Measurements from ENCODE around the gene PEX6. TPM values are rescaled to one million over a fixed set of nuclear protein-coding genes. Genes with fewer than 3 reads are reported as not detected.

The PEX6 gene
- polyA plus RNA-seq, 3 donors: 10.6 to 16.2 (median 15.5) TPM

DNA sequence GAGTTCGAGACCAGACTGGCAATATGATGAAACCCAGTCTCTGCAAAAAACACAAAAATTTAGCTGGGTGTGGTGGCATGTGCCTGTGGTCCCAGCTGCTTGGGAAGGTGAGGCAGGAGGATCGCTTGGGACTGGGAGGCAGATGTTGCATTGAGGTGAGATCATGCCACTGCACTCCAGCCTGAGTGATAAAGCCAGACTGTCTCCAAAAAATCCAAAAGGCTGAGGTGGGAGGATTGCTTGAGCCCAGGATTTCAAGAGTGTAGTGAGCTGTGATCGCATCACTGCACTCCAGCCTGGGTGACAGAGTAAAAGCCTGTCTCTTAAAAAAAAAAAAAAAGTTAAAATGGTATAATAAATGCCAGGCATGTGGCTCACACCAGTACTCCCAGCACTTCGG is 64.4 kb downstream of the PEX6 start:
- no peaks in the 10 kb centered on the region for H3K9me3 ChIP-seq (replicated peaks in 1 of 2; ENCODE audit: control insufficient read depth in 1 of 2, insufficient read depth in 1 of 2, low read length in 2 of 2)
- H3K27me3 ChIP-seq (ENCODE audit: control insufficient read depth in 2 of 2, insufficient read depth in 2 of 2, low read length in 2 of 2): peaks cover 0 to 2% of the 10 kb centered on the region in 2 donors
- no peak overlapping the region for H3K9ac ChIP-seq (ENCODE audit: insufficient read depth, low read length, poor library complexity, severe bottlenecking)
- H2AFZ ChIP-seq (ENCODE audit: insufficient read depth, low read depth, low read length, poor library complexity, severe bottlenecking): no peak overlapping the region
- intact Hi-C loops (cut with micrococcal nuclease): no loop called here
- no peak overlapping the region for H3K27ac ChIP-seq (ENCODE audit: low read depth in 1 of 2, low read length in 2 of 2)
- 97% methylated on average over 3 of the region's 4 CpGs for WGBS (ENCODE audit: insufficient coverage)
- Mint-ChIP-seq H3K9me3 (peaks cover 0 to 7% (median 0%) of the 10 kb centered on the region in 7 donors), H3K4me1 (peaks cover 4% of the 10 kb centered on the region), H3K36me3 (no peaks in the 10 kb centered on the region), H3K27ac (no peak overlapping the region), H3K4me3 (peak overlapping the region in 1 of 2 donors; percentile 53), H3K27me3 (ENCODE audit: low read depth in 3 of 3) (peaks cover 5 to 23% (median 20%) of the 10 kb centered on the region in 3 donors)
- DNase-seq: no peak
- H3K36me3 ChIP-seq (replicated peaks in 1 of 2; ENCODE audit: control insufficient read depth in 1 of 2, insufficient read depth in 2 of 2, low read length in 2 of 2): no peaks in the 10 kb centered on the region
- H4K20me1 ChIP-seq (ENCODE audit: insufficient read depth, low read length): no peaks in the 10 kb centered on the region
- no peak overlapping the region for H3K4me2 ChIP-seq (replicated peaks; ENCODE audit: extremely low read depth, low read length, poor library complexity, severe bottlenecking)
- no peaks in the 10 kb centered on the region for H3K79me2 ChIP-seq (ENCODE audit: insufficient read depth, low read length)
- no peak overlapping the region for H3K4me3 ChIP-seq (replicated peaks in 1 of 3; ENCODE audit: low read depth in 2 of 3, low read length in 3 of 3)
- TF ChIP-seq, protein P1, sequence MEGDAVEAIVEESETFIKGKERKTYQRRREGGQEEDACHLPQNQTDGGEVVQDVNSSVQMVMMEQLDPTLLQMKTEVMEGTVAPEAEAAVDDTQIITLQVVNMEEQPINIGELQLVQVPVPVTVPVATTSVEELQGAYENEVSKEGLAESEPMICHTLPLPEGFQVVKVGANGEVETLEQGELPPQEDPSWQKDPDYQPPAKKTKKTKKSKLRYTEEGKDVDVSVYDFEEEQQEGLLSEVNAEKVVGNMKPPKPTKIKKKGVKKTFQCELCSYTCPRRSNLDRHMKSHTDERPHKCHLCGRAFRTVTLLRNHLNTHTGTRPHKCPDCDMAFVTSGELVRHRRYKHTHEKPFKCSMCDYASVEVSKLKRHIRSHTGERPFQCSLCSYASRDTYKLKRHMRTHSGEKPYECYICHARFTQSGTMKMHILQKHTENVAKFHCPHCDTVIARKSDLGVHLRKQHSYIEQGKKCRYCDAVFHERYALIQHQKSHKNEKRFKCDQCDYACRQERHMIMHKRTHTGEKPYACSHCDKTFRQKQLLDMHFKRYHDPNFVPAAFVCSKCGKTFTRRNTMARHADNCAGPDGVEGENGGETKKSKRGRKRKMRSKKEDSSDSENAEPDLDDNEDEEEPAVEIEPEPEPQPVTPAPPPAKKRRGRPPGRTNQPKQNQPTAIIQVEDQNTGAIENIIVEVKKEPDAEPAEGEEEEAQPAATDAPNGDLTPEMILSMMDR (IDR thresholded peaks at IDR 0.05): no peak
- peaks cover 7% of the 10 kb centered on the region in 2 donors for H3K4me1 ChIP-seq (ENCODE audit: control insufficient read depth in 1 of 2, insufficient read depth in 2 of 2, low read length in 2 of 2)

Other genes starting within 250 kb of the PEX6 start
- gene TBCC, start 233.1 kb downstream of the PEX6 start, polyA plus RNA-seq: 10 to 100 TPM; 19.3 to 31.3 (median 30.7) TPM
- gene BICRAL, start 197.1 kb downstream of the PEX6 start, polyA plus RNA-seq: 10 to 100 TPM in 1 of 3 donors, 1 to 10 TPM in 2; 1.6 to 14.6 (median 2.2) TPM
- 10 to 100 TPM in 2 of 3 donors, 1 to 10 TPM in 1; 7.6 to 35.5 (median 29.7) TPM for gene RPL7L1, start 99.6 kb downstream of the PEX6 start, polyA plus RNA-seq
- gene PTCRA, start 63.1 kb downstream of the PEX6 start, polyA plus RNA-seq: under 1 TPM; 0.27 to 0.83 (median 0.55) TPM
- 100 to 1,000 TPM; 237 to 295 (median 262) TPM for gene CNPY3, start 49.7 kb downstream of the PEX6 start, polyA plus RNA-seq
- gene GNMT, start 18.4 kb downstream of the PEX6 start, polyA plus RNA-seq: 1 to 10 TPM in 1 of 3 donors, under 1 TPM in 2; 0.17 to 7.8 (median 0.31) TPM
- 10 to 100 TPM; 10.3 to 24.9 (median 14.9) TPM for gene PPP2R5D, start 5.4 kb upstream of the PEX6 start, polyA plus RNA-seq
- 10 to 100 TPM; 31.0 to 59.6 (median 58.8) TPM for gene MEA1, start 34.8 kb upstream of the PEX6 start, polyA plus RNA-seq
- 100 to 1,000 TPM in 2 of 3 donors, 10 to 100 TPM in 1; 51.9 to 141 (median 106) TPM for gene KLHDC3, start 35.1 kb upstream of the PEX6 start, polyA plus RNA-seq
- gene RRP36, start 42.4 kb upstream of the PEX6 start, polyA plus RNA-seq: 10 to 100 TPM; 26.6 to 52.5 (median 43.3) TPM
- 10 to 100 TPM in 1 of 3 donors, 1 to 10 TPM in 2; 1.2 to 11.6 (median 2.4) TPM for gene CUL7, start 74.7 kb upstream of the PEX6 start, polyA plus RNA-seq
- gene MRPL2, start 80.3 kb upstream of the PEX6 start, polyA plus RNA-seq: 10 to 100 TPM; 23.9 to 26.9 (median 26.3) TPM
- gene KLC4, start 80.5 kb upstream of the PEX6 start, polyA plus RNA-seq: 10 to 100 TPM in 1 of 3 donors, 1 to 10 TPM in 2; 6.0 to 16.2 (median 6.1) TPM
- under 1 TPM in 1 of 3 donors, not detected in 2; 0.19 TPM for gene PTK7, start 97.1 kb upstream of the PEX6 start, polyA plus RNA-seq
- 10 to 100 TPM in 1 of 3 donors, 1 to 10 TPM in 2; 3.6 to 26.9 (median 3.8) TPM for gene SRF, start 192.1 kb upstream of the PEX6 start, polyA plus RNA-seq
- 10 to 100 TPM in 1 of 3 donors, 1 to 10 TPM in 2; 2.9 to 68.8 (median 3.8) TPM for gene CUL9, start 203.0 kb upstream of the PEX6 start, polyA plus RNA-seq

Data from CD14-positive monocyte (primary cell).